ENCODE measurements around the gene OR4D10. TPM values are rescaled to one million over a fixed set of nuclear protein-coding genes. Genes with fewer than 3 reads are reported as not detected.

Gene OR4D10
- total RNA-seq, 2 experiments from 2014 or later: not detected

- H3K4me3 ChIP-seq (ENCODE audit: low read length): no peak overlapping the region
- Mint-ChIP-seq H3K27ac (no peak overlapping the region), H3K36me3 (ENCODE audit: low read depth) (no peaks in the 10 kb centered on the region), H3K4me1 (ENCODE audit: low read depth) (no peaks in the 10 kb centered on the region), H3K4me3 (no peak overlapping the region), H3K27me3 (no peaks in the 10 kb centered on the region), H3K9me3 (no peaks in the 10 kb centered on the region)
- intact Hi-C loops (cut with DNase I, micrococcal nuclease): no loop called here
- DNase-seq: no peak
- no peaks in the 10 kb centered on the region for H3K4me1 ChIP-seq (ENCODE audit: insufficient read depth, low read length)
- POLR2A ChIA-PET: no interaction called here
- H3K27ac ChIP-seq (ENCODE audit: low read depth in 1 of 2, low read length in 2 of 2): no peak overlapping the region
- H3K27me3 ChIP-seq (ENCODE audit: control insufficient read depth in 1 of 2, insufficient read depth in 2 of 2, low read length in 2 of 2): no peaks in the 10 kb centered on the region
- no peak for TF ChIP-seq CTCF (IDR thresholded peaks at IDR 0.05)
- ATAC-seq (ENCODE audit: poor library complexity): no peak
- H3K36me3 ChIP-seq (ENCODE audit: insufficient read depth, low read length): no peaks in the 10 kb centered on the region
- CTCF ChIA-PET: no interaction called here
- no peaks in the 10 kb centered on the region for H3K9me3 ChIP-seq (ENCODE audit: control insufficient read depth in 1 of 2, insufficient read depth in 1 of 2, low read length in 2 of 2)
Observed at GRCh38 chr11:59501931-59502330, 28.8 kb downstream of the OR4D10 start.

- no peaks in the 10 kb centered on the region for H3K27me3 Mint-ChIP-seq
- H3K4me1 Mint-ChIP-seq (ENCODE audit: low read depth): no peaks in the 10 kb centered on the region
- ATAC-seq (ENCODE audit: poor library complexity) (no peak), DNase-seq (no peak)
- H3K4me3 Mint-ChIP-seq: no peak within 1 kb of the TSS
- no peak for TF ChIP-seq CTCF (IDR thresholded peaks at IDR 0.05)
- H3K4me1 ChIP-seq (ENCODE audit: insufficient read depth, low read length): no peaks in the 10 kb centered on the region
- H3K9me3 ChIP-seq (ENCODE audit: control insufficient read depth in 1 of 2, insufficient read depth in 1 of 2, low read length in 2 of 2): no peaks in the 10 kb centered on the region
- H3K27ac Mint-ChIP-seq: no peak within 1 kb of the TSS
- H3K27me3 ChIP-seq (ENCODE audit: control insufficient read depth in 1 of 2, insufficient read depth in 2 of 2, low read length in 2 of 2): no peaks in the 10 kb centered on the region
- no peaks in the 10 kb centered on the region for H3K36me3 Mint-ChIP-seq (ENCODE audit: low read depth)
- CTCF ChIA-PET: no interaction called here
- POLR2A ChIA-PET: interaction anchor here (0.6 kb wide), 1 partner anchor 166 kb away, joined by 3 read pairs; no protein-coding TSS in a partner anchor
- no peaks in the 10 kb centered on the region for H3K9me3 Mint-ChIP-seq
- no peak within 1 kb of the TSS for H3K27ac ChIP-seq (ENCODE audit: low read depth in 1 of 2, low read length in 2 of 2)
- no peaks in the 10 kb centered on the region for H3K36me3 ChIP-seq (ENCODE audit: insufficient read depth, low read length)
- no peak within 1 kb of the TSS for H3K4me3 ChIP-seq (ENCODE audit: low read length)
- intact Hi-C loops (cut with DNase I, micrococcal nuclease): no loop called here
Observed at GRCh38 chr11:59503276-59503675, 30.2 kb downstream of the OR4D10 start, which contains the start of gene OR4D11. Gene OR4D11, plus strand, starts transcription at chr11:59503576. Its CDS starts 0 bp downstream, at chr11:59503576.

DNA sequence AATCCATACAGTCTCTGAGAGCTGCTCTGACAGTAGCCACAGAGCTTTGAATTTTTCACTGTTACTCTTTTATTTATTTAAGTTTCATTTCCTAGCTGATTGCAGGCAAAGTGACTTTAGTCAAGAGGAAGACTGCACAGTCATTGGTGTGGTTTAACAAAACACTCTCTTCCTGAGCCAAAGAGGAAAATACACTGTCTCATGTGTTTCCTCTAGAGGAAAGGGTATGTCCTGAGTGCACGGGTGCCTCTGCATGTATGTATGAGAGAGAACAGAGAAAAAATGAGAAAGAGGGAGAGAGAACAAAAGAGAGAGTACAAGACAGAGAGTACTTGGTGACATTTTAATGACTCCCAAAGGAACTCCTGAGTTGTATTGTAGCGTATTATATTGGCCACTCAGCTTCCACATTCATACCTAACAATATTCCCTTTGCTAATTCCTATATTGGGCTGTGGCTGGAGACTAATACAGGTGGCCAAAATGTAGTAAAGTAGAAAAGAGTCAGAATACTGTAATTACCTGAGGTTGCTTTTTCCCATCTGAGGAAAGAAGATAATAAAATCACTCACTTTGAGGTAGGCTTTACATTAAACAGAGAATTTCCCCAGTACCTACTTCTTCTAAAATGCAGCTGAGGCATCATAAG is 38.0 kb downstream of the OR4D10 start, which contains the start of gene OR4D9:
Gene OR4D9, plus strand, starts transcription at position 599 of the 649 bp plus-strand sequence. CDS start 3,374 bp downstream, outside the sequence.
- Histone ChIP-seq H3K27ac (ENCODE audit: low read depth in 1 of 2, low read length in 2 of 2) (no peak within 1 kb of the TSS), H3K36me3 (ENCODE audit: insufficient read depth, low read length) (no peaks in the 10 kb centered on the region), H3K4me3 (ENCODE audit: low read length) (peak within 1 kb of the TSS; percentile 13), H3K9me3 (ENCODE audit: control insufficient read depth in 1 of 2, insufficient read depth in 1 of 2, low read length in 2 of 2) (no peaks in the 10 kb centered on the region), H3K4me1 (ENCODE audit: insufficient read depth, low read length) (peaks cover 10% of the 10 kb centered on the region), H3K27me3 (ENCODE audit: control insufficient read depth in 1 of 2, insufficient read depth in 2 of 2, low read length in 2 of 2) (no peaks in the 10 kb centered on the region)
- ChIA-PET CTCF (interaction anchor here (0.6 kb wide), 1 partner anchor 41 kb away, joined by 3 read pairs; no protein-coding TSS in a partner anchor), POLR2A (interaction anchor here (0.7 to 1.0 kb wide), 3 partner anchors 12 to 105 kb away, joined by 3 to 4 read pairs (median 3); partner anchors contain the start of gene OSBP)
- intact Hi-C loops (cut with DNase I, micrococcal nuclease): no loop called here
- TF ChIP-seq CTCF (IDR thresholded peaks at IDR 0.05): no peak
- DNase-seq (peak in 6 of 14 experiments; percentile 5 to 37 (median 10)), ATAC-seq (ENCODE audit: poor library complexity) (peak; percentile 68)
- Mint-ChIP-seq H3K27me3 (no peaks in the 10 kb centered on the region), H3K9me3 (no peaks in the 10 kb centered on the region), H3K36me3 (ENCODE audit: low read depth) (no peaks in the 10 kb centered on the region), H3K4me1 (ENCODE audit: low read depth) (peaks cover 32% of the 10 kb centered on the region), H3K27ac (no peak within 1 kb of the TSS), H3K4me3 (no peak within 1 kb of the TSS)
